AG09319 (cell line): ENCODE results near the gene KIF14.

Experiments used
- DNase-seq: peaks from one replicate; pipeline ENCODE4 v3.0.0-alpha.2; 2010; ENCODE audit warnings: low read depth; ENCODE audit errors: extremely low read depth
- TF ChIP-seq, protein P1 (sequence below): IDR thresholded peaks from 2 replicates; pipeline ENCODE4 v1.5.1; 2011; ENCODE audit warnings: low read depth, mild to moderate bottlenecking, inconsistent platforms, low read length, moderate library complexity

KIF14 gene

DNA sequence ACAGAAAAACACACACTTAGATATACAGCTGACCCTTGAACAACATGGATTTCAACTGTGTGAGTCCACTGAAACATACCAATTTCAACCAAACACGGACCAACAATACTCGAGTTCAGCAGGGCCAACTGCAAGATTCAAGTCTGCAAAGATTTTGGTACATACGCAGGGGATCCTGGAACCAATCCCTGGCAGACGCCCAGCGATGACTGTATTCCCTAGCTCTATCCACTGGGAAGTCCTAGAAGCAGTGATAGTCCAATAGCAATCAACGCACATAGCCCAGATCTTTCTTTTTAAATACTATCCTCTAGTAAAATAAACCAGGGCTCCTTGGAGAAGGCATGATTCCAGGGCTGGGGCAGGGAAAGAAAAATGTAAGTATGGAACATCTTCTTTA lies 40.2 kb upstream of the KIF14 start:
- TF ChIP-seq, protein P1, sequence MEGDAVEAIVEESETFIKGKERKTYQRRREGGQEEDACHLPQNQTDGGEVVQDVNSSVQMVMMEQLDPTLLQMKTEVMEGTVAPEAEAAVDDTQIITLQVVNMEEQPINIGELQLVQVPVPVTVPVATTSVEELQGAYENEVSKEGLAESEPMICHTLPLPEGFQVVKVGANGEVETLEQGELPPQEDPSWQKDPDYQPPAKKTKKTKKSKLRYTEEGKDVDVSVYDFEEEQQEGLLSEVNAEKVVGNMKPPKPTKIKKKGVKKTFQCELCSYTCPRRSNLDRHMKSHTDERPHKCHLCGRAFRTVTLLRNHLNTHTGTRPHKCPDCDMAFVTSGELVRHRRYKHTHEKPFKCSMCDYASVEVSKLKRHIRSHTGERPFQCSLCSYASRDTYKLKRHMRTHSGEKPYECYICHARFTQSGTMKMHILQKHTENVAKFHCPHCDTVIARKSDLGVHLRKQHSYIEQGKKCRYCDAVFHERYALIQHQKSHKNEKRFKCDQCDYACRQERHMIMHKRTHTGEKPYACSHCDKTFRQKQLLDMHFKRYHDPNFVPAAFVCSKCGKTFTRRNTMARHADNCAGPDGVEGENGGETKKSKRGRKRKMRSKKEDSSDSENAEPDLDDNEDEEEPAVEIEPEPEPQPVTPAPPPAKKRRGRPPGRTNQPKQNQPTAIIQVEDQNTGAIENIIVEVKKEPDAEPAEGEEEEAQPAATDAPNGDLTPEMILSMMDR: no peak
- no peak for DNase-seq

DNA sequence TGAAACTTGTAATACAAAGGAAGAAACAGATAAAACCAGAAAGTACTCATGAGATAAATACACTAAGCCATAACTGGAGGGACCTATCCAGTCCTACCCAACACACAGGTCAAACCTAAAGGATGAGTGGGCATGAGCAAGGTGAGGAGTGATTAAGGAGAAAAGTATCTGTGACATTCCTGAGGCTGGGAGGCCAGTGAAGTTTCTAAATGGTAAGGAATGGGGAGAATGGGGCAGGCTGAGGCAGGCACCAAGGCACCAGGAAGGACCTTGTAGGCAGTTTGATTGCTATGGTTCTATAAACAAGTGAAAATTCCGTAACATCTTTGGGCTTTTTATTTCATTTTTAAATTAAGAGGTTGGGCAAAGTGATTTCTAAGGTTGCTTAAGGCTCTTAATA lies 38.7 kb upstream of the KIF14 start:
- TF ChIP-seq, protein P1: no peak
- no peak for DNase-seq

DNA sequence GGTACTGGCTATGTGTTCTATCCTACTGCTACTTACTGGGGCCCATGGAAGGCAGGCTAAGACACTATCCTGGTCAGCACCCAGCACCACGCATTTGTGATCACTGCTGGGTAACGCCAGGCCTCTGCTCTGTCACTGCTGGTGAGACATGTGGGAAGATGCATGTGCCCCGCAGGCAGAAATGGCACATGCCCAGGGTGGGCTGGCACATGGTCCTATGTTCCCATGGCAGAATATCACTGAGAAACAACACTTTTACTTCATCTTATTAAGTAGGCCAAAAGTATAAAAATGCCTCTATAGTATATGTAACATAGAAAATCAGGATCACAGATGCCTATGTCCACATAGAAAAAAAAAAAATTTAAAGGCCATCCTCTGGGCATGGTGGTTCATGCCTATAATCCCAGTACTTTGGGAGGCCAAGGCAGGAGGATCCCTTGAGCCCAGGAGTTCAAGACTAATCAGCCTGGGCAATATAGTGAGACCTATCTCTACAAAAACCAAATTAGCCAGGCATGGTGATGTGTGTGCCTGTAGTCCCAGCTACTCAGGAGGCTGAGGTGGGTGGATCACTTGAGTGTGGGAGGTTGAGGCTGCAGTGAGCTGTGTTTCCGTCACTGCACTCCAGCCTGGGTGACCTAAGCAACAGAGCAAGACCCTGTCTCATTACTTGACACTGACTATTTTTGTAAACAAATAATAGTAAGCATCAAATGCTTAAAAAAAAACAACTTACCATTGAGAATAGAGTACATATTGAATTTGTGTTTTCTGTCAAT lies 37.7 kb upstream of the KIF14 start:
- TF ChIP-seq, protein P1: no peak
- no peak for DNase-seq

DNA sequence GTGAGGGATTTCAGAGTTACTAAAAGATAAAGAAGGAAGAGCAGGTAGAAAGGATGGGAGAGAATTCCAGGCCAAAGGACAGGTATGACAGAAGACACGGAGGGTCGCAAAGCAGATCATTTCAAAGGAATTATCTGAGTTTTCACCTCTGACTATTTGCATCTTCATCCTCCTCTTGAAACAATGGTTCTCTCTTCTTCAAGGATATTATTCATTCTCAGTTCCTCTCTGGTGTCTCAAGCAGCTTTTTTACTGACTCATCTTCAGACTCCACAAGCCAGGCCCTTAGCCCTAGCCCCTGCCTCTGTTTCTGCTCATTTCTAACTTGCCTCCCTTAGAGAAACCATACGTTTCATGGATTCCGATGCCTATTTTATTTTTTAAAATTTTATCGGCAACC lies 34.1 kb upstream of the KIF14 start:
- TF ChIP-seq, protein P1: no peak
- no peak for DNase-seq

DNA sequence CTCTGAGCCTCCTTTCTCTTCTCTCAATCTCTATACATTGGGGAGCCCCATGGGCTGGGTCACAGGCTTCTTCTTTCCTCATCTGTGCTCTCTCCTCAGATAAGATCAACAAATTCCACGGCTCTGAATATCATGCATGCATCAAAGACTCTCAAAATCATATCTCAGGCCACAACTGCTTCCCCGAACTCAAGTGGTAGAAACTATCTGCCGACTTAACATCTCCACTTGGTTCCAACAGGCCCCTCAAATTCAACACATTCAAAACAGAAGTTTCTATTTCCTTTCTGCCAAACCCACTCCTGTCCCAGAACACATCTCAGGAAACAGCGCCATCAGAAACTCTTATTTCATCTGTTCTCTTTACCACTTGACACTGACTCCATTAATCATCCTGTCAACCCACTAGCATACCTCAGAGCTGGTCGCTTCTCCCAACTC lies 32.5 kb upstream of the KIF14 start:
- TF ChIP-seq, protein P1: no peak
- DNase-seq: no peak

DNA sequence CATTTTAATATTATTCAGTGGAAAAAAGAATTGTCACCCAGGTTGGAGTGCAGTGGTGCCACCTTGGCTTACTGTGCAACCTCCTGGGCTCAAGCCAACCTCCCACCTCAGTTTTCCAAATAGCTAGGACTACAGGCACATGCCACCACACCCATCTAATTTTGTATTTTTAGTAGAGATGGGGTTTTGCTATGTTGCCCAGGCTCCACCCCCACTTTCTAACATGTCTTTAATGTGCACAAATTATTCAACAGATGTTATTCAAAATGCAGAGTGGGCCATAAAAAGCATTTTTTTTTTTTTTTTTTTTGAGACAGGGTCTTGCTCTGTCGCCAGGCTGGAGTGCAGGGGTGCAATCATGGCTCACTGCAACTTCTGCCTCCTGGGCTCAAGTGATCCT lies 31.8 kb upstream of the KIF14 start:
- DNase-seq: no peak
- TF ChIP-seq, protein P1: no peak

DNA sequence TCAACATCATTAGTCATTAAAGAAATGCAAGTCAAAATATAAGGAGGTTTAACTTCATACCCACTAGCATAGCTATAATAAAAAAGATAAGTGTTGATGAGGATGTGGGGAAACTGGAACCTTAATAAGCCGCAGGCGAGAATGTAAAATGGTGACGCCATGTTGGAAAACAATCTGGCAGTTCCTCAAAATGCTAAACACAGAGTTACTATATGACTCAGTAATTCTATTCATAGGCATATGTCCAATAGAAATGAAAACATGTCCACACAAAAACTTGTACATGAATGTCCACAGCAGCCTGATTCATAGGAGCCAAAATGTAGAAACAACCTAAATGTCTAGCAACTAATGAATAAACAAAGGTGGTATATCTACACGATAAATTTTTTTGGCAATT lies 26.0 kb upstream of the KIF14 start:
- no peak for DNase-seq
- TF ChIP-seq, protein P1: no peak
